NCI-H2107 treated with DMSO at 0.1 percent for 48 hours (cell line): ENCODE measurements around the gene SYCN.

Experiments used
- DNase-seq: peaks from one replicate; lab custom pipeline; 2025; ENCODE audit not compliant: unreplicated experiment; lab: John Stamatoyannopoulos, UW

The SYCN gene

DNA sequence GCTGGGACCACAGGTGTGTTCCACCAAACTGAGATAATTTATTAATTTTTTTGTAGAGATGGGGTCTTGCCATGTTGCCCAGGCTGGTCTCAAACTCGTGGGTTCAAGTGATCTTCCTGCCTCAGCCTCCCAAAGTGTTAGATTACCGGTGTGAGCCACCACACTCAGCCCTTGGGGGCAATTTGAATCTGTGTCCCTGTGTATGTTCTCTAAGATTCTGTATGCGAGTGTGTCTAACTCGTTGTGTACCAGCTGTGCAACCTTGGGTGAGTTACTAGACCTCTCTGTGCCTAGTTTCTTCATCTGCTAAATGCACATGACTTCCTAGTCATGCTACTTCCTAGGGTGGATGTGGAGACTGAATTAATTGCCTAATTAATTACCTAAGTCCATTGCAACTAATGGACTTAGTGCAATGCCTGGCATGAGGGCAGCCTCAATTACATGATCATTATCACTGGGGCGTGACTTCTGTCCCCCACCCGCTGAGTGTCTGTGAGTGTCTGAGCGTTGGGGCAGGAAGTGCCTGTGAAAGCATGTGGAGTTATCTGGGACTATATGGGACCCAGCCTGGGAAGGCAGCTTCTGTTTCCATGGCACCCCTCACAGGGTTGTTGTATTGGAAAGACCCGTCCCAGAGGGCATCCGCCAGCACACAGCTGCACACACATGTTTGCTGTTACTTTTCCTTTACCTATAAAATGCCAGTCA lies 9.1 kb downstream of the SYCN start:
- no peak for DNase-seq

DNA sequence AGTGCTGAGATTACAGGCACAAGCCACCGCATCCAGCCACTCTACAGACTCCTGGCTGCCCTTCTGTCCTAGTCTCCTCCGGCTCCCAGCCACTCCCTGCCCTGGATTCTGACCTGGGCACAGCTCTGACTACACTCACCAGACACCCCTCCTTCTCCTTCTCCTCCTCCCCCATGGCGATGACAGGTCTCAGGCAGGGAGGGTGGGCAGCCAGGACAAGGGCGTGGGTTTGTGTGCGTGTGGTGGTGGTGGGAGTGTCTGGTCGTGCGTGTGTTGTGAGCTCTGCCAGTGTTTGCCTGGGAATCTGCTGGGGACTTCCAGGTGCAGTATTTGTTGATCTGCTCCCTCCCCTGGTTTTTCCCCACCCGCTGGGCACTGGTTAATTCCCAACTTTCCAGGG lies 10.3 kb downstream of the SYCN start:
- no peak for DNase-seq

DNA sequence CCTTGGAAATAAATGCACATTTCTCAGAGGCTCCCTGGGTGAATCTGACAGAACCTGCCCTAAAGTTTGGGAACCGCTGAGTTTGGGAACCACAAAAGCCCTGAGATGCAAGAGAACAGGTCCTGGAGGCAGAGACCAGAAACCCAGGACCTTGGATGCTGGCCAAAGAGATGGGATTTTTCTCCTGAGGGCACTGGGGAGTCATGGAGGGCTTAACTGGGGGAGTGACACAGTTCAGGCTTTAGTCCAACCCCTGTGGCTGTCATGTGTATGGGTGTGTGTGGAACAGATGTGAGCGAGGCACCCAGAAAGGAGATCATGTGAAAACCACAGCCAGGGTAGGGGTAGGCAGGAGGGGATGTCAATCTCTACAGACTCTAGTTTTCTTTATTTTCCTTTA lies 11.2 kb downstream of the SYCN start:
- DNase-seq: no peak

DNA sequence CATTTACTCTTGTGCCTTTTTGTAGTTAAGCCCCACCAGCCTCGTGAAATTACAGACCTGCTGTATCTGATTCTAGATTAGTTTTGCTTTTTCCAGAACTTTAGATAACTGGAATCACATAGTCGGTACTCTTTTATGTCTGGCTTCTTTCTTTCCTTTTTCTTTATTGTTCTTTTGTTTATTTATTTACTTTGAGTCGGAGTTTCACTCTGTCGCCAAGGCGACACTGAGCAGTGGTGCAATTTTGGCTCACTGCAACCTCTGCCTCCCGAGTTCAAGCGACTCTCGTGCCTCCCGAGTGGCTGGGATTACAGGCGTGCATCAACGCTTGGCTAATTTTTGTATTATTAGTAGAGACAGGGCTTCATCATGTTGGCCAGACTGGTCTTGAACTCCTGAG lies 13.3 kb downstream of the SYCN start:
- no peak for DNase-seq

DNA sequence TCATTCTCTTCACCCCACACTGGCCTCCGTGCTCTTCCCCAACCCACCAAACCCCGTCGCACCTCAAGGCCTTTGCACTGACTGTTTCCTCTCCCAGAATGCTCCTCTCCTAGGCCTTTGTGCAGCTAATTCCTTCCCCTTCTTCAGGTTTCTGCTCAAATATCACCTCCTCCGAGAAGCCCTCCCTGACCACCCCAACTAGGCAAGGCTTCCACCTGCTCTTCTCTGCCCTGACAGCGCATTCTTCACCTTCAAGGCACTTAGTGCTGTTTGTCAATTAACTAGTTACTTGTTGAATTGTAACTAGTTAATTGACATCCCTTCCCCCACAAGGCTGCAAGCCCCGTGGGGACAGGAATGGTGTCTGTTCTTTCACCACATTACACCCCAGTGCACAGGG lies 15.1 kb downstream of the SYCN start:
- DNase-seq: no peak

DNA sequence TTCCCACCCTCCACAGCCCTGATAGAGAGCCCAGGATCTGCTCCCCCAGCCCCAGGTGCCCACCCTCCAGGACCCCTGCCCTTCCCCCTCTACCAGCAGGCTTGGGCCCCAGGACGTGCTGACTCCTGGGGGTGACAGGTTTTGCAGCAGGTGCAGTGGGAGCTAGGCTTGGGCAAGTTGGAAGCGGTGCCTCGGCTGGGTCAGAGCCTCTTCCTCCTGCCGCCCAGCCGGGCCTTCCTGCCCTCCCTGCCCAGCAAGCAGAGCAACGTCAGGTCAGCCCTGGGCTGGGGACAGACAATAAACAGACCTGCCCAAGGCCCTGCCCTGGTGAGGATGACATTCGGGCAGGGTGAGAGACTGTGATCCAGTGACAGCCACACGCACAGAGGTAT lies 16.5 kb downstream of the SYCN start:
- DNase-seq: no peak

DNA sequence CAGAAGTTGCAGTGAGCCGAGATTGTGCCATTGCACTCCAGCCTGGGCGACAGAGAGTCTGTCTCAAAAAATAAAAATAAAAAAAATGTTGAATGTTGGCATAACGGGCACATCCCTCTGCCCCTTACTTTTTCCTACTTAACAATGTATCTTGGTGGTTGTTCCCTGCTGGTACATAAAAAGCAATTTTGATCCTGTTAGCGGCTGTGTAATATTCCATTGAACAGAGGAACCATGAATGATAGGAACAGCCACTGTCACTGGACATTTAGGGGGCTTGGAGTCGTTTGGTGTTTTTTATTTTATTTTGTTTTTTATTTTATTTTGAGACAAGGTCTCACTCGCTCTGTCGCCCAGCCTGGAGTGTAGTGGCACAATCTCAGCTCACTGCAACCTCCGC lies 17.7 kb downstream of the SYCN start:
- no peak for DNase-seq

DNA sequence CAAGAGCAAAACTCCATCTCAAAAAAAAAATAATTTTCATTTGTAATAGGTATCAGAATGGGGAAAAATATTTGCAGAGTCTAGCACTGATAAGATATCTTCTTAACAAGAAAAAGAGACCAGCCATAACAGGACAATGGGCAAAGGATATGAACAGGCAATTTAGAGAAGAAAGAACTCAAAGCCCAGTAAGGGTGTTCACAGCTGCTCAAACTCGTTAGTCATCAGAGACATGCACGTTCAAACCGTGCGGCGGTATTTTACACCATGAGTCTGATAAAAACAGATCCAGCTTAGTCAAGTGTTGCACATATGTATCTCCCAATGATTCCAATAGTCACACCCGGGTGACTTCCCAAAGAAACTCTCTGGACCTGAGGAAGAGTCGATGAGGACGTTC lies 21.0 kb downstream of the SYCN start:
- no peak for DNase-seq

DNA sequence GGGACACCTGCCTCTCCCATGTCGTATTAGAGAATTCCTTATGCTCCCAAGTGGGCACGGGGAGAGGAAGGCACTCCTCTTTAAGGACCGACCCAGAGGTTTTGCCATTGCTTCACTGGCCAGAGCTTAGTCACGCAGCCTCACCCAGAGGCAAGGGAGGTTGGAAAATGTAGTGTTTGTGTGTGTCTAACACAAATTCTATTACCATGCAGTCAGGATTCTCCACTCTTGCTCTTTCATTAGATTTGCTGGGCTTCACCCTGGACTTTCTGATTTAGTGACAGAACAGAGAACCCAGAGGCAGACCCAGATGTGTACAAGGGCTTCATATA lies 21.9 kb downstream of the SYCN start:
- DNase-seq: no peak

DNA sequence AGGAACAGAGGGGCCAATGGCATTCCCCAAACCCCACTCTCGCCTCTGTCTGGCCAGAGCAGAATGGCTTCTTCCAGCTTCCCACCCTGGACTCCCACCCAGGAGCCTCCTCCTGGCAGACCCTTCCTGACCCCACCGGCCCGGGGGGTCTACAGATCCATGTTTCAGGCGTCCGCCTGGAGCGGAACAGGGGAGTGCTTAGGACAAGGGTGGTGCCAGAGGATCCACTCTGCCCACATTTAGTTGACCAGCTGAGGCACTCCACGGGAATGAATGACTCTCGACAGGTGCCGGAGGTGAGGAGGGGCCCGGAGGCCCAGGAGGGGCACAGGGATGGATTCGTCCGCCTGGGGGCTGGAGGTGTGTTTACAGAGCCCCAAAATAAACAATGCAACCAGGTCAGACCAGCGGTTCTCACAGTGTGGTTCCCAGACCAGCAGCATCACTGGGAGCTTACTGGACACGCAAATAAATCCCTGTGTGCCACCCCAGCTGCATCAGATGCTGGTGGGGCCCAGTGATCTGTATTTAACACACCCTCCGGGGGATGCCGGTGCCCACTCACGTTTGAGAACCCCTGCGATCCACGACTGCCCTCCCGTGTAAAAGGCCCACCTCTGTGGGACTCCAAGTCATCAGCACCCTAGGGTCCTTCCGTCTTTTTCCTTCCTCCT lies 22.4 kb downstream of the SYCN start:
- DNase-seq: no peak

DNA sequence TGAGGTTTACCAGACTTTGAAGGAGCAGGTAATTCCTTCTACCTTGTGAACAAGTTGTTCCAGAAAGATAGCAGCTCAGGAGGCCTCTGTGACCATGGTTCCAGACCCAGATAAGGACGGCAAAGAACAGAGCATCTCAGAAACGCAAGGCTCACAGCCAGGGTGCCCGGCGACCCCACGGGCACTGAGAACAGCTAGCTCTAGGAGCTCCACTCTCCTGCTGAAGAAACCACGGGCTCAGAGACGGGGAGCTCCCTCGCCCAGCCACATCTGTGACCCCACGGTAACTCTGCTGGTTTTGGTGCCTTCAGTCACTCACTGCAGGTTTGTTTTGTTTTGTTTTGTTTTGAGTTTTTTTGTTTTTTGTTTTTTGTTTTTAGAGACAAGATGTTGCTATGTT lies 23.3 kb downstream of the SYCN start:
- no peak for DNase-seq

DNA sequence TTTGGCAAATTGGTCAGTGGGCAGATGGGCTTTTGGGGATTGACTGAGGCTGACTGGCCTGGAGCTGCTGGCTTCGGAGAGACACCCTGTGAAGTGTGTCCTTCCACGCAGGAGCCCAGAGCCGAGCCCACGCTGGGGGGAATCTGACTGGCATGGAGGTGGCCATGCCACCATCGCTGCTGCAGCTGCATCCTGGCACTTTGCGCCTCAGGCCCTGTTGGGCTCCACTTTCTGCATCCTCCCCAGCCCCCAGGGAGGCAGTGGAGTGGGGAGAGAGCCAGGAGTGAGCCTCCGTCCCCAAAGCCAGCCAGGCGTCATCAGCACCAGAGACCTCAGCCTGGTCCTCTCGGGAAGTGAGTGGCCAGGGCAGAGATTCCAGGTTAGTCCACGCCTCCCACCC lies 24.3 kb downstream of the SYCN start:
- DNase-seq: no peak

DNA sequence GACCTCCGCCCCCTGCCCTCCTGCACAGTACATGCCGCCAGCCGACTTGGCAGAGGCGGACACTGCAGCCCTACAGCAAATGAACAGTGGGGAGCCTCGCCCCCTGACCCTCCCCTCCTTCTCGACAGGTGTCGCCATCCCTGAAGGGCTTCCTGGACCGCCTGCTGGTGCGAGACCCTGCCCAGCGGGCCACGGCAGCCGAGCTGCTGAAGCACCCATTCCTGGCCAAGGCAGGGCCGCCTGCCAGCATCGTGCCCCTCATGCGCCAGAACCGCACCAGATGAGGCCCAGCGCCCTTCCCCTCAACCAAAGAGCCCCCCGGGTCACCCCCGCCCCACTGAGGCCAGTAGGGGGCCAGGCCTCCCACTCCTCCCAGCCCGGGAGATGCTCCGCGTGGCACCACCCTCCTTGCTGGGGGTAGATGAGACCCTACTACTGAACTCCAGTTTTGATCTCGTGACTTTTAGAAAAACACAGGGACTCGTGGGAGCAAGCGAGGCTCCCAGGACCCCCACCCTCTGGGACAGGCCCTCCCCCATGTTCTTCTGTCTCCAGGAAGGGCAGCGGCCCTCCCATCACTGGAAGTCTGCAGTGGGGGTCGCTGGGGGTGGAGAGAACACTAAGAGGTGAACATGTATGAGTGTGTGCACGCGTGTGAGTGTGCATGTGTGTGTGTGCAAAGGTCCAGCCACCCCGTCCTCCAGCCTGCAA lies 25.6 kb downstream of the SYCN start:
- DNase-seq: no peak

DNA sequence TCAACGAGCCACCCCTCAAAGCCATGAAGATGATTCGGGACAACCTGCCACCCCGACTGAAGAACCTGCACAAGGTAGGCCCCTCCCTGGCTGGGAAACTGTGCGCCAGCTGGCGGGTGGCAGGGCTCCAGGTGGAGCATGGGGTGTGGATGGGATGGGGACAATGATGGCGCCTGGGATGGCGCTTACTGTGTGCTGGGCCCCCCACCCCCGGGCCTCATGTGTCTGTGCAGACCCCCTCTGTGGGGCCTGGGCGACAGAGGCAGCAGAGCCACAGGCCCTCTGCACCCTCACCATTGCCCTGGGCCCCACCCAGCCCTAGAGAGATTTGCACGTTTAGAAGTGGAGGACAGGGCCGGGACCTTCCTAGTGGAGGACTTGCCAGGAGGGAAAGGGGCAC lies 26.3 kb downstream of the SYCN start:
- DNase-seq: no peak

DNA sequence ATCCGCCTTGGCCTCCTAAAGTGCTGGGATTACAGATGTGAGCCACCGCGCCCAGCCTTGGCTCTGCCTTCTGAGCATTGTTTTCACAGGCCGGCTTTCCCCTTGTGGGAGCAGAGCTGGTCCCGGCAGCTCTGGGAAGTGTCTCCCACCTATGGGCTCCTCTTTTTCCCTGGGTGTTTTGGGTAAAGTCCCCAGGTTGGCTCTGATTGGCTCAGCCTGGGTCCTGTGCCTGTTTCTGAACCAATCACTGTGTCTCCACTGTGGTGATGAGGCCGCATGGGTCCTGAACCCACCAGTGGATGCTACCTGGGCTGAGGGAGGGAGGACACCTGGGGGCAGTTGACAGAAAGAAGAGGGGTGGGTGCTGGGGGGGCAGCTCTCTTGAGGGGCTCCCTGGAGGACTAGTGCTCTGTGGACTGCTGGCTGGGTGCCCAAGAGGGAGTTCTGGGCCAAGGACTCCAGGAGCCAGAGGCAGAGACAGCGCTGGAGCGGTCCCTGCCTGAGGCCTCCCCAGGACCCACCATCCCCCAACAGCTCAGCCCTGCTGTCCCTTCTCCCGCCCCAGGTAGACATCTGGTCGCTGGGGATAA lies 26.9 kb downstream of the SYCN start:
- DNase-seq: no peak

DNA sequence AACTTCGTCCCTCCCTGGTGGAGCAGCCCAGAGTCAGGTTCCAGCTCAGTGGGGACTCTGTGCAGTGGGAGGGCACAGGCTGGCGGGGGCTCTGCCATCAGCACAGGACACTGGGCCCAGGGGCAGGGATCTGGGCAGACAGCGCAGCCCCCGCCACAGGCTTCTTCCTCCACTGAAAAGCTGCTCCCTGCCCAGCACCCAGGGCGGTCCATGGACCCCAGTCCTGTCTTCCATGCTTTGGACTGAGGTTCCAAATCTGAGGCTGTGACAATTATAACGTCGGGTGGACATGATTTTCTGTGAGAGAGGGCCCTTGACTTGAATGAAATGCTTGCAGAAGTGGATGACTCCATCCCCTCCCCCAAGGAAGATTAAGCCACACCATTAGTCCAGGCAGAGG lies 28.5 kb downstream of the SYCN start:
- DNase-seq: no peak

DNA sequence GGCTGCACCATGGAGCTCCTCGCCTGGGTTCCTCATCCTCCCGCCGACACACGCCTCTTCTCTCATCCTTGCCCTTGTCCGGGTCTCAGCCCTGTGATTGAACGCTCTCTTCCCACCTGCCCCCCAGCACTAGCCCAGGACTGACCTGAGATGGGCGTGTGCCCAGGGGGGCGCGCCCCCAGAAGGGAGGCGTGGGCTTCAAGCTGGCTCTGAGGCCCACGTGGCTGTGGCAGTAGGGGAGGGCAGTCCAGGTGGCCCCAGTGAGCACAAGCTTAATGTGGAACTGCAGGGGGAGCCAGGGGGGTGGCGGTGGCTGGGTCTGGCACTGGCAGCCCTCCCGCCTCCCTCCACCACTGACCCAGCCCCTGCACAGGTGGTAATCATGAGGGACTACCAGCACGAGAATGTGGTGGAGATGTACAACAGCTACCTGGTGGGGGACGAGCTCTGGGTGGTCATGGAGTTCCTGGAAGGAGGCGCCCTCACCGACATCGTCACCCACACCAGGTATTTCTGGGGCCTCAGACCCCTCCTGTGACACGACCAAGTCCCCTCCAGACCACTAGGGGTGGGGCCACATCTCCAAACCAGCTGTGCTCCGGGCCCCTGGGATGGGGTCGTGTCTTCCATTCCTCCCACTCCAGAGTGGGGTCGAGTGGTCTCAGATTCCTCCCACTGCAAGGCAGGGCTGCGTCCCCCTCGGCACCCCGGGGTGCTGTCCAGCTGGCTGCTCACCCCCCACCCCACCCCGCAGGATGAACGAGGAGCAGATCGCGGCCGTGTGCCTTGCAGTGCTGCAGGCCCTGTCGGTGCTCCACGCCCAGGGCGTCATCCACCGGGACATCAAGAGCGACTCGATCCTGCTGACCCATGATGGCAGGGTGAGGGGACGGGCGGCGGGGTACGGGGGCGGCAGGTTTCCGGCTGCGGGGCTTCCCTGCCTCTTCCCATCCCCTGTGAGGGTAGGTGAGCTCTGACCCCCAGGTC lies 29.2 kb downstream of the SYCN start:
- DNase-seq: no peak

DNA sequence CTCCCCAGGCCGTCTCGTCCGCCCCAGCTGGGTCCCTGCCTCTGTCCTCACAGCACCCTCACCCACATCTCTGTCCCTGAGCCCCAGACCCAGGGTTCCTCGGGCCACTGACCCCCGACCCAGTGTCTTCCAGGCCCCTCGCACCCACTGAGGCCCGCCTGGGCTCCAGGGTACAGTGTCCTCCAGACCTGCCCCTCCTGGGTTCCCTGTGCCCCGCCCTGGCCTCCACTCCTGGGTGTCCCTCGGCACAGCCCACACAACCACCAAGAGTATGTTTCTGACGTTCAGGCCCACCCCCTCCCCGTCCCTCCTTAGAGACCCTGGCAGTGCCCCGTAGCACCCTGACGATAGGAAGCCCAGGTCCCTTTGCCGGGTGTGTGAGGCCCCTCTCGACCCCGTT lies 29.9 kb downstream of the SYCN start:
- no peak for DNase-seq

DNA sequence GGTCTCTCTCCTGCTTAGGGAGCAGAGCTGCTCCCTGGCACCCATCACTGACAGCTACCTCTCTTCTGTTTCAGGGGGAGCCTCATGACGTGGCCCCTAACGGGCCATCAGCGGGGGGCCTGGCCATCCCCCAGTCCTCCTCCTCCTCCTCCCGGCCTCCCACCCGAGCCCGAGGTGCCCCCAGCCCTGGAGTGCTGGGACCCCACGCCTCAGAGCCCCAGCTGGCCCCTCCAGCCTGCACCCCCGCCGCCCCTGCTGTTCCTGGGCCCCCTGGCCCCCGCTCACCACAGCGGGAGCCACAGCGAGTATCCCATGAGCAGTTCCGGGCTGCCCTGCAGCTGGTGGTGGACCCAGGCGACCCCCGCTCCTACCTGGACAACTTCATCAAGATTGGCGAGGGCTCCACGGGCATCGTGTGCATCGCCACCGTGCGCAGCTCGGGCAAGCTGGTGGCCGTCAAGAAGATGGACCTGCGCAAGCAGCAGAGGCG lies 30.5 kb downstream of the SYCN start:
- DNase-seq: no peak

DNA sequence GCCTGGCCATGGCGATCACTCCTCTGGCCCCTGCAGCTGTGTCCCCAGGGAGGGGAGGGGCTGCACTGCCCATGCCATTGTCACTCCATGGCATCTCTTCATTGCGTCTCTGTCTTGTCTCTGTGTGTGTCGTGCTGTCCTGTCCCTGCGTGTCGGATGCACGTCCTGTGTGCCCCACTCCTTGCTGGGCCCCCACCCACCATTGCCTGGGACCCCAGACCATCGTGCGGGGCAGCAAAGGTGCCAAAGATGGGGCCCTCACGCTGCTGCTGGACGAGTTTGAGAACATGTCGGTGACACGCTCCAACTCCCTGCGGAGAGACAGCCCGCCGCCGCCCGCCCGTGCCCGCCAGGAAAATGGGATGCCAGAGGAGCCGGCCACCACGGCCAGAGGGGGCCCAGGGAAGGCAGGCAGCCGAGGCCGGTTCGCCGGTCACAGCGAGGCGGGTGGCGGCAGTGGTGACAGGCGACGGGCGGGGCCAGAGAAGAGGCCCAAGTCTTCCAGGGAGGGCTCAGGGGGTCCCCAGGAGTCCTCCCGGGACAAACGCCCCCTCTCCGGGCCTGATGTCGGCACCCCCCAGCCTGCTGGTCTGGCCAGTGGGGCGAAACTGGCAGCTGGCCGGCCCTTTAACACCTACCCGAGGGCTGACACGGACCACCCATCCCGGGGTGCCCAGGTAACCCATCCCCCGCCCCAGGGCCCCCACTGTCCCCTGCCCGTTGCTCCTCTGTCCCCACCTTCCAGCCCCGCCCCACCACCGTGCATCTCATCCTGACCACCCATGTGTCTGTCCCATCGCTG lies 31.2 kb downstream of the SYCN start:
- no peak for DNase-seq
